Mononuclear cell (primary cell): ENCODE results near the gene LUC7L. TPM values are rescaled to one million over a fixed set of nuclear protein-coding genes. Genes with fewer than 3 reads are reported as not detected.
A peak's percentile ranks its signal among the peaks of the same experiment; 100 is the strongest.
"Not testable (repeated sequence)": the region's sequence is repeated elsewhere in the genome, so short reads cannot be mapped to it uniquely, and the experiment has no call there.

ENCODE experiments used
- H3K27me3 ChIP-seq: 2 replicates; pipeline ENCODE4 v1.6.0; 2011; ENCODE audit warnings: low read length, control low read depth; ENCODE audit not compliant: insufficient read depth
- H3K4me1 ChIP-seq: 2 replicates; pipeline ENCODE4 v1.5.1; 2011; ENCODE audit warnings: mild to moderate bottlenecking, low read length, control low read depth; ENCODE audit not compliant: insufficient read depth
- H3K4me3 ChIP-seq: 2 replicates; pipeline ENCODE4 v1.5.1; 2011; ENCODE audit warnings: mild to moderate bottlenecking, low read length, moderate library complexity
- H3K9me3 ChIP-seq: 2 replicates; pipeline ENCODE4 v1.5.1; 2011; ENCODE audit warnings: low read depth, mild to moderate bottlenecking, control low read depth, low read length
- total RNA-seq: library from RNA; depleted of rRNA; stranded (reverse); fragments of >200 nt; gene quantifications from one replicate; pipeline ENCODE4 v1.2.3, GENCODE V29; 2012

Gene LUC7L
- total RNA-seq, 1 donor: 101 TPM

GRCh38 chr16:160691-161190 lies 68.5 kb downstream of the LUC7L start:
- H3K9me3 ChIP-seq: no peaks in the 10 kb centered on the region
- no peak overlapping the region for H3K4me3 ChIP-seq
- peaks cover 13% of the 10 kb centered on the region for H3K27me3 ChIP-seq
- peaks cover 8% of the 10 kb centered on the region for H3K4me1 ChIP-seq

GRCh38 chr16:160242-160641 lies 69.0 kb downstream of the LUC7L start:
- H3K4me1 ChIP-seq, H3K4me3 ChIP-seq, H3K9me3 ChIP-seq: not testable (repeated sequence)
- H3K27me3 ChIP-seq: peaks cover 11% of the 10 kb centered on the region

- Histone ChIP-seq H3K27me3 (peaks cover 17% of the 10 kb centered on the region), H3K4me3 (no peak overlapping the region), H3K4me1 (peaks cover 7% of the 10 kb centered on the region), H3K9me3 (no peaks in the 10 kb centered on the region)
These were observed 70.0 kb downstream of the LUC7L start for GRCh38 chr16:159136-159849.

- Histone ChIP-seq H3K27me3 (peaks cover 17% of the 10 kb centered on the region), H3K4me3 (no peak overlapping the region), H3K9me3 (no peaks in the 10 kb centered on the region), H3K4me1 (peaks cover 8% of the 10 kb centered on the region)
These were observed 74.2 kb downstream of the LUC7L start for GRCh38 chr16:155031-155398.

- H3K4me3 ChIP-seq: peak overlapping the region; percentile 0
- H3K4me1 ChIP-seq: peaks cover 8% of the 10 kb centered on the region
- peaks cover 17% of the 10 kb centered on the region for H3K27me3 ChIP-seq
- no peaks in the 10 kb centered on the region for H3K9me3 ChIP-seq
These were observed 74.8 kb downstream of the LUC7L start for GRCh38 chr16:154217-155030.

GRCh38 chr16:153550-154216 lies 75.6 kb downstream of the LUC7L start:
- H3K4me3 ChIP-seq, H3K4me1 ChIP-seq, H3K9me3 ChIP-seq: not testable (repeated sequence)
- peaks cover 20% of the 10 kb centered on the region for H3K27me3 ChIP-seq

GRCh38 chr16:153129-153521 lies 76.1 kb downstream of the LUC7L start:
- H3K4me1 ChIP-seq: not testable (repeated sequence)

GRCh38 chr16:152141-153128 lies 76.8 kb downstream of the LUC7L start, which contains the start of gene HBZ:
Gene HBZ (plus strand): TSS chr16:152644. CDS start chr16:152910, 266 bp downstream.
- Histone ChIP-seq H3K4me1 (peaks cover 8% of the 10 kb centered on the region), H3K4me3 (no peak within 1 kb of the TSS), H3K27me3 (peaks cover 20% of the 10 kb centered on the region), H3K9me3 (no peaks in the 10 kb centered on the region)

More at GRCh38 chr16:153129-153521, 76.1 kb downstream of the LUC7L start:
- peaks cover 20% of the 10 kb centered on the region for H3K27me3 ChIP-seq
- not testable (repeated sequence) for H3K9me3 ChIP-seq, H3K4me3 ChIP-seq

- Histone ChIP-seq H3K9me3 (no peaks in the 10 kb centered on the region), H3K4me3 (no peak overlapping the region), H3K4me1 (no peaks in the 10 kb centered on the region), H3K27me3 (peaks cover 3% of the 10 kb centered on the region)
These were observed 80.1 kb downstream of the LUC7L start for GRCh38 chr16:149024-149660.

GRCh38 chr16:146646-147045 lies 82.6 kb downstream of the LUC7L start:
- Histone ChIP-seq H3K4me3 (no peak overlapping the region), H3K27me3 (peaks cover 3% of the 10 kb centered on the region), H3K4me1 (no peaks in the 10 kb centered on the region), H3K9me3 (no peaks in the 10 kb centered on the region)

- no peaks in the 10 kb centered on the region for H3K4me1 ChIP-seq
- H3K9me3 ChIP-seq: no peaks in the 10 kb centered on the region
- H3K4me3 ChIP-seq: no peak overlapping the region
- peaks cover 3% of the 10 kb centered on the region for H3K27me3 ChIP-seq
These were observed 84.4 kb downstream of the LUC7L start for GRCh38 chr16:144797-145252.

- Histone ChIP-seq H3K4me3 (no peak overlapping the region), H3K27me3 (no peaks in the 10 kb centered on the region), H3K9me3 (no peaks in the 10 kb centered on the region), H3K4me1 (no peaks in the 10 kb centered on the region)
These were observed 85.8 kb downstream of the LUC7L start for GRCh38 chr16:143456-143855.

- no peaks in the 10 kb centered on the region for H3K4me1 ChIP-seq
- H3K9me3 ChIP-seq: no peaks in the 10 kb centered on the region
- H3K27me3 ChIP-seq: no peaks in the 10 kb centered on the region
- H3K4me3 ChIP-seq: no peak overlapping the region
These were observed 86.2 kb downstream of the LUC7L start for GRCh38 chr16:143047-143446.
